Brain microvascular endothelial cell (primary cell): ENCODE data around the gene NFATC3.

Experiments
- DNase-seq: peaks from one replicate; pipeline ENCODE4 v3.0.0-alpha.2; 2020
- H3K27ac ChIP-seq: fragments of 250-450 bp; sonication (Bioruptor Pico); 2 replicates; pipeline ENCODE4 v1.5.1; 2020; ENCODE audit warnings: mild to moderate bottlenecking, moderate library complexity
- H3K27me3 ChIP-seq: fragments of 250-450 bp; sonication (Bioruptor Pico); replicated peaks from 2 replicates; pipeline ENCODE4 v1.5.1; 2020; ENCODE audit warnings: mild to moderate bottlenecking
- H3K36me3 ChIP-seq: fragments of 250-450 bp; sonication (Bioruptor Pico); replicated peaks from 2 replicates; pipeline ENCODE4 v1.5.1; 2020; ENCODE audit warnings: mild to moderate bottlenecking
- H3K4me3 ChIP-seq: 2 replicates; pipeline ENCODE4 v1.5.1; 2011; ENCODE audit warnings: low read depth, mild to moderate bottlenecking, control low read depth, low read length, moderate library complexity
- in situ Hi-C: cut with HindIII; loops from 2 replicates; pipeline ENCODE4 v1.10.0; 2017; ENCODE audit warnings: low sequenced_read_pairs, low pct_ligation_motif_present
- TF ChIP-seq, protein P1 (sequence below): IDR thresholded peaks from 2 replicates; pipeline ENCODE4 v1.5.1; 2011; ENCODE audit warnings: low read depth, mild to moderate bottlenecking, moderate library complexity, low read length, control low read depth, inconsistent platforms; ENCODE audit errors: missing control alignments

Gene NFATC3

DNA sequence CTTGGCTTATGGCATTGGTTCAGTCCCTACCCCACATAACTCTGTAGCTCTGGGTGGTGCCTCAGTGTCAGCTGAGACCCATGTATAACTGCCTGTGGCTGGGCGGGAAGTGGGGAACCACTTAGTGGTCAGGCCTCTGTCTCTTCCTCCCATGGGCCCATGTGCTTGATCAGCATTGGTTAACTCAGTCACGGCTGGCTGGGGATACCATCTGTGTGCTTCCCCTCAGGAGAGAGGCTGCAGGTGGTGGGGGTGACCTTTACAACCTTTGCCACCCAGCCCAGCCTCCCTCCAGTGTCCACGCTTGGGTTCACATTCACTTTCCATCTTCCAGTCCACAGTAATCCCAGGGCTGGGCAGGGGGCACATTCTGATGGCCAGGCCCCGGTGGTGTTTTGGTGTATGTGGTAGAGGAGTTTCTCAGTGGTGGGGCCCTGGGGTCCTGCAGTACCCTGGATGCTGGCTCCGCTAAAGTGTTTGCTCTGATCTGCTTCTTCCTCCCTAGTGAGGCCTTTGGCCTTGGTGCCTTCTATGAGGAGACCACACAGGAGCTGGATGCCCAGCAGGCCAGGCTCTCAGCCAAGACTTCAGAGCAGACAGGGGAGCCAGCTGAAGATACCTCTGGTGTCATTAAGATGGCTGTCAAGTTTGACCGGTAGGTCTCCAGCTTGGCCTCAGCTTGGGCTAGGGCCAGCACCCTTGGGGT, 10.2 kb upstream of the NFATC3 start:
- TF ChIP-seq, protein P1, sequence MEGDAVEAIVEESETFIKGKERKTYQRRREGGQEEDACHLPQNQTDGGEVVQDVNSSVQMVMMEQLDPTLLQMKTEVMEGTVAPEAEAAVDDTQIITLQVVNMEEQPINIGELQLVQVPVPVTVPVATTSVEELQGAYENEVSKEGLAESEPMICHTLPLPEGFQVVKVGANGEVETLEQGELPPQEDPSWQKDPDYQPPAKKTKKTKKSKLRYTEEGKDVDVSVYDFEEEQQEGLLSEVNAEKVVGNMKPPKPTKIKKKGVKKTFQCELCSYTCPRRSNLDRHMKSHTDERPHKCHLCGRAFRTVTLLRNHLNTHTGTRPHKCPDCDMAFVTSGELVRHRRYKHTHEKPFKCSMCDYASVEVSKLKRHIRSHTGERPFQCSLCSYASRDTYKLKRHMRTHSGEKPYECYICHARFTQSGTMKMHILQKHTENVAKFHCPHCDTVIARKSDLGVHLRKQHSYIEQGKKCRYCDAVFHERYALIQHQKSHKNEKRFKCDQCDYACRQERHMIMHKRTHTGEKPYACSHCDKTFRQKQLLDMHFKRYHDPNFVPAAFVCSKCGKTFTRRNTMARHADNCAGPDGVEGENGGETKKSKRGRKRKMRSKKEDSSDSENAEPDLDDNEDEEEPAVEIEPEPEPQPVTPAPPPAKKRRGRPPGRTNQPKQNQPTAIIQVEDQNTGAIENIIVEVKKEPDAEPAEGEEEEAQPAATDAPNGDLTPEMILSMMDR, result no peak
- in situ Hi-C loops, result no loop called here
- DNase-seq, result no peak
- Histone ChIP-seq H3K27me3 (no peaks in the 10 kb centered on the region), H3K27ac (no peak overlapping the region), H3K4me3 (no peak overlapping the region), H3K36me3 (peaks cover 45% of the 10 kb centered on the region)

DNA sequence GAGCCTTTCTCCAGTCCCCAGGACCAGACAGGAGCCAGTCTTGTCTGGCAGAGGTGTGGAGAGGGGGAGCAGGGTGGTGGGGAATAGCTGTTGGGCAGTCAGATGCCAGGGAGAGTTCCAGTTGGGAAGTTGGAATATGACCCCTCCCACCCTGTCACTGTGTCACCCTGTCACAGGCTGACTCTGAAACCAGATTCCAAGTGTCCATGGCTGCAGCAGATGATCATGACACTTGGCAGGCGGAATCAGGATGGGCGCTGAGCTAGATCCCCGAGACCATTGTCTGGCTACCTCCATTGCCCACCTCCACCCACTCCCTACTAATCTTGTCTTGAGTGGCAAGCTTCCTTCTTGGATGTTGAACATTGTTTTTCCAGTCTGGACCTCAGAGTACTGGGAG, 9.2 kb upstream of the NFATC3 start:
- H3K27ac ChIP-seq, result no peak overlapping the region
- no peaks in the 10 kb centered on the region for H3K27me3 ChIP-seq
- in situ Hi-C loops, result no loop called here
- TF ChIP-seq, protein P1, result no peak
- no peak for DNase-seq
- peaks cover 44% of the 10 kb centered on the region for H3K36me3 ChIP-seq
- no peak overlapping the region for H3K4me3 ChIP-seq

DNA sequence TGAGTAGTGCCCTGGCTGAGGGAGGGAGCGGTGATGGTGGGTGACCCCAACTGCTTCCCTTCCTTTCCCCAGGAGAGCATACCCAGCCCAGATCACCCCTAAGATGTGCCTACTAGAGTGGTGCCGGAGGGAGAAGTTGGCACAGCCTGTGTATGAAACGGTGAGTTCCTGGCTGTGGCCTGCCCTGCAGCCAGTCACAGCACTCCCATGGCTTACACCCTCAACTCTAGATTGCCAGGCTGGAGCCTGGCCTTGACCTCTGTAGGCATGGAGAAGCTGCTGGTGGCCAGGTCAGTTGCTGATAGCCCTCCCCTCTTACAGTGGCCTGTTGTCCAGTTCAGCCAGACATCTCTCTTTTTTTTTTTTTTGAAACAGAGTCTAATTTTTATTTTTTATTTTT, 8.6 kb upstream of the NFATC3 start:
- Histone ChIP-seq H3K4me3 (no peak overlapping the region), H3K27ac (no peak overlapping the region), H3K27me3 (no peaks in the 10 kb centered on the region), H3K36me3 (peaks cover 40% of the 10 kb centered on the region)
- TF ChIP-seq, protein P1, result no peak
- no peak for DNase-seq
- in situ Hi-C loops, result no loop called here

DNA sequence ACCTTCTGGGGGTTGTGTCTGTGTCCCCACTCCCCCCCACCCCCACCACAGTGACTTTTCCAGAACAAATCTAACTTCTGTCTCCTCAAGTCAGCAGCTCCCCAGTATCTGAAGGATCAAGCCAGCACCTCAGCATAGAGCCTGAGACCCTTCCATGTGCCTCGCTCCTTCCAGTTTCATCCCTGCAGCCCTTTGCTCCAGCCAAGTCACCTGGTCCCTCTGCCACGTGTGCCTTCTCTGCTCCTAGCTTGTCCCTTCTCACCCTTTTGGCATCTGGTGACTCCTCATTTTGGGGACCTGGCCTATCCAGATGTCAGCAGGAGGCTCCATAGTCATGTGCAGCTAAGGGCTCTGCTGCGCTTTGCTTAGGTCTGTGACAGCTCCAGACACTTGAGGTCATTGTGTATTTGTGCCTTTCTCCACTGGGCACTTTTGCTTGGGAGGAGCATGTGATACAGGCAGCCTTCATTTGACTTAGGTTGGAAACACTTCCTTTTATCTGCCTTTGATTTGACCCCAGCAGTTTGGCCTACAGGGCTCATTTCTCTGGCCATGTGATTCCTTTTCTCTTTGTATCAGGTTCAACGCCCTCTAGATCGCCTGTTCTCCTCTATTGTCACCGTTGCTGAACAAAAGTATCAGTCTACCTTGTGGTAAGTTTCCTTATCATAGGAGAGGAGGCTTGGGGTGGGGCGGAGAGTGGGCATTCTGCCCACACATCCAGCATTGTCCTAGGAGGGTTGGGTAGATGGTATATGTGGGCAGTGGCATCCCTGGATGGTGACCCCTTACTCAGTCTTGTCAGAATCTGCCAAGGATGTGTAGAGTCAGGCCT, 7.1 kb upstream of the NFATC3 start:
- TF ChIP-seq, protein P1, result no peak
- H3K27ac ChIP-seq, result no peak overlapping the region
- no peaks in the 10 kb centered on the region for H3K27me3 ChIP-seq
- H3K4me3 ChIP-seq, result no peak overlapping the region
- DNase-seq, result no peak
- in situ Hi-C loops, result no loop called here
- peaks cover 40% of the 10 kb centered on the region for H3K36me3 ChIP-seq

DNA sequence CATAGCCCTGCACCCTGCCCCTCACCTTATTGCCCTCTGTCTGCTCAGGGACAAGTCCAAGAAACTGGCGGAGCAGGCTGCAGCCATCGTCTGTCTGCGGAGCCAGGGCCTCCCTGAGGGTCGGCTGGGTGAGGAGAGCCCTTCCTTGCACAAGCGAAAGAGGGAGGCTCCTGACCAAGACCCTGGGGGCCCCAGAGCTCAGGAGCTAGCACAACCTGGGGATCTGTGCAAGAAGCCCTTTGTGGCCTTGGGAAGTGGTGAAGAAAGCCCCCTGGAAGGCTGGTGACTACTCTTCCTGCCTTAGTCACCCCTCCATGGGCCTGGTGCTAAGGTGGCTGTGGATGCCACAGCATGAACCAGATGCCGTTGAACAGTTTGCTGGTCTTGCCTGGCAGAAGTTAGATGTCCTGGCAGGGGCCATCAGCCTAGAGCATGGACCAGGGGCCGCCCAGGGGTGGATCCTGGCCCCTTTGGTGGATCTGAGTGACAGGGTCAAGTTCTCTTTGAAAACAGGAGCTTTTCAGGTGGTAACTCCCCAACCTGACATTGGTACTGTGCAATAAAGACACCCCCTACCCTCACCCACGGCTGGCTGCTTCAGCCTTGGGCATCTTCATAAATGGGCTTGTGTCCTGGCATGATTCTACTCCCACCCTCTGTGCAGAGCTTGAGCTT, 6.3 kb upstream of the NFATC3 start:
- H3K27ac ChIP-seq, result no peak overlapping the region
- H3K4me3 ChIP-seq, result no peak overlapping the region
- no peaks in the 10 kb centered on the region for H3K27me3 ChIP-seq
- peaks cover 35% of the 10 kb centered on the region for H3K36me3 ChIP-seq
- TF ChIP-seq, protein P1, result no peak
- DNase-seq, result no peak
- in situ Hi-C loops, result no loop called here
